ENCODE results near the gene TSC2.
"Not testable (repeated sequence)": the region's sequence is repeated elsewhere in the genome, so short reads cannot be mapped to it uniquely, and the experiment has no call there.

The TSC2 gene

DNA sequence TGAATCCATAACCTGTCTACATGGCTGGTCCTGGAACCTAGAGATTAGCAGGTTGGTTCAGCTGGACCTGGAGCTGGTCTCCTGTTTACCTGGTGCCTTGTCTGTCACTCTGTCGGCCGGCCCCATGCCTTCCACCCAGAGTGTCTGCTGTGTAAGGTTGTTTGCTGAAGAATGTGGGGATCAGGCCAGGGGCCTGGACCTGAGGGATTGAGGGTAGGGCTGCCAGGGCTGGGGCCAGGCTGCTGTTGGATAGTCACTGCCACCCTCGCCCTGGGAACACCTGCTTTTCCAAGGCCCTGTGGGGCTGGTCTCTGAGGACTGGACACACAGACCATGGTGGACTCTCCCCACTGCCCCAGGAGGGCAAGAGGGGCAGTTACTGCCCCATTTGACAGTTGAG lies 19.6 kb upstream of the TSC2 start:
- no peak for DNase-seq (ENCODE audit: low read depth, low spot score)
- H3K4me3 ChIP-seq (ENCODE audit: low read length), result no peak overlapping the region

DNA sequence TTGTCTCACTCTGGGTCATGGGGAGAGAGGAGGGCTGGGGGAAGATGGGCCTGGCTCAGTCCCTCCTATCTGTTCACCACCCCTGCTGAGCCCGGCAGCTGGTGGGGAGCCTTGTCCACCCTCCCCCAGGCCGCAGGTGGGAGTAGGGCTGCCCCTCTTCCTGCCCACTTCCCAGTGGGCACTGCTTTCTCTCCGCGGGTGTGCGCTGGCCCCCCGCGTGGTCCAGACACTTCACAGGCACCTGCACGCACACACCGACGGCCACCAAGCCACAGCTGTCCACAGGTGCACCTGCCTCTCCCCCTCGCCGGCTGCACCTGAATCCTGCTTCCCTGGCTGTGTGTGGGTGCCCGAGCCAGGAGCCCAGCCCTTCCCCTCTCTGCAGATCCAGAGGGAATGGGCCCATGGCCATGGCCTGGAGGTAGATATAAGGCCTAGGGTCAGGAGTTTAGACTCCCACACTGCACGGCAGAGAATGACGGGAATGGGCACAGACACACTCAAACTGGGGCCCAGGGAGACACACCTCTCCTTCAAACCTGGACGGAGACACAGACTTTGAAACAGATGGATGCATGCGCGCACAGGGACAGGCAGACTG lies 19.1 kb upstream of the TSC2 start:
- H3K4me3 ChIP-seq (ENCODE audit: low read length), result no peak overlapping the region
- DNase-seq (ENCODE audit: low read depth, low spot score), result no peak

DNA sequence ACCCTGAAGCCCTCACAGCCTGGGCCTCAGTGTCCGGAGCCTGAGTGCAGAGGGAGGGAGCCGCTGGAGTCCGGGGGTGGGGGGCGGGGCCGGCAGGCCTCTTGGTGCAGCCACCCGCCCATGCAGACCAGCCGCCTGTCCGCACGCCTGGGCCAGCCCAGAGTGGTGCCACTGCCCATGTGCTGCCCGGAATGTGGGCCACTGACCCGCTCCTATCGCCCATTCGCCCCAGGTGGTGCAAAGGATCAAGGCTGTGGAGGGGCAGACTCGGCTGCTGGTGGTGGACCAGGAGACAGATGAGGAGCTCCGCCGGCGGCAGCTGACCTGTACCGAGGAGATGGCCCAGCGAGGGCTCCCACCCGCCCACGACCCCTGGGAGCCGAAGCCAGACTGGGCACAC lies 18.4 kb upstream of the TSC2 start:
- H3K4me3 ChIP-seq (ENCODE audit: low read length), result no peak overlapping the region
- DNase-seq (ENCODE audit: low read depth, low spot score), result no peak

DNA sequence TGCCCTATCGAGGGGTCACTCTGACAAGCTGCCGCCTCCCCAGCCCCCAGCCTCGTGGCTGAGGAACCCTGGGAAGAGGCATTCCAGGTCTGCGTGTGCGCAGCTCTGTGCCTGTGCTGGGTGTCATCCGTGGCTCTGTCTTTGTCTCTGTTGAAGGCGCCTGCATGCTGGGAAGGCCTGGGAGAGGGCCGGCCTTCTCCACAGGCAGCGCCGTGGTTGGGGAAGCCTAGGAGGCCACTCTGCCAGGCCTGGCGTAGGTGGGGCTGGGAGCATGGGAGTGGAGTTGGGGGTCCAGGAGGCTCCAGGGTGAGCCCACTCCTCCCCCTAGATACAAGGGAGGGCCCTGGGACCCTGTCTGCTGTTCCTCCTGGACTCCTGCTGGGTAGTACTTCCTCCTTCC lies 17.7 kb upstream of the TSC2 start:
- H3K4me3 ChIP-seq (ENCODE audit: low read length), result no peak overlapping the region
- DNase-seq (ENCODE audit: low read depth, low spot score), result no peak

DNA sequence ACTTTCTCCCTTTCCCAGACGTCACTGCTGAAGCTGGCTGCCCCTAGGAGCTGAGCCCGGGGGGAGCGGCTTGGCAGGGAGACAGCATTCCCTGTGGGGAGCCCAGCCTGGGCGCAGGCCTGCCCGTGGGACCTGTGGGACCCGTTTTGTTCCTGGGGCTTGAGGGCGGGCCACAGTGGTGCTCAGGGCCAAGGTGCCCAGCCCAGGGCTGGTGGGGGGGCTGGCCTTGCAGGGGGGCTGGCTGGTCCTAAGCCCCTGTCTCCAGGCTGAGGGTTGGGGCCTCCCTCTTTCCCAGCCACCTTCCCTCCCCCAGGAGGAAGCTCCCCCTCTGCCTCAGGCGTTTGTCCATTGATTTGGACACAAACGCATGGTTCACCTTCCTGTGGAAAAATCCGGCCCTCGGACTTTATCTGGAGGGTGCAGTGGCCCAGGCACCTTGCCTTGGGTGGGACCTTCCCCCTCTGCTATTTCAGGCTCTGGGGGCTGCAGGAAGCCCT lies 16.7 kb upstream of the TSC2 start:
- no peak overlapping the region for H3K4me3 ChIP-seq (ENCODE audit: low read length)
- no peak for DNase-seq (ENCODE audit: low read depth, low spot score)

DNA sequence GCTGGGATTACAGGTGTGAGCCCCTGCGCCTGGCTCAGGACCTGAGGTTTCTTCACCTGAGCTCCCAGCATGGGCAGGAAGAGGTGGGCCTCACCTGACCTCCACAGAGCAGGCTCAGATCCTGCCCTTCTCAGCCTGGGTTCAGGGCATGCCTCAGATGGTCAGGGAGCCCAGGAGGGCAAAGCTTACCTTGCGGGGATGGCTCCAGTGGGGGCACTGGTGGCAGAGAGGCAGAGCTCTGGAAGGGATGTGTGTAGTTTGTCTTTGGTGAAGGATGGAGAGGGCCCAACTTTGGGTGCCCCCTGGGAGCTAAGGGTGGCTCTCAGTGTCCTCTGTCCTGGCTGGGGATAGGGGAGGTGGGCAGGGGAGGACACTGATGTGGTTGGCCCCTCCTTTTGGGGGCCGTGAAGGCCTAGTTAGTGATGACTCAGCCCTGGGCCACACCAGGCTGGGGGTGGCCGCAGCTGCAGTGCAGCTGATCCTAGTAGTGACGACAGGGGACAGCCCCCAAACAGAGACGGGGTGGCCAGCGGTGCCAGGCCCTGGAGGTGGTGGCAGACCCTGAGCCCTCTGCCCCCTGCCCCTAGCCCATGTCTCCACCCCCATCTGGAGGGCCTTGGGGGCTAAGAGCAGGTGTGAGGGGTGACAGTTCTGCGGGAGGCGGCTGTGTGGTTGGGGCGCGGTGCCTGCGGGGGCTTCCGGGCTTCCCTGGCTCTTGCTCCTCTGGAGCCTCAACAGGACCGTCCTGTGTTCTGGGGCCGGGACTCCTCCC lies 15.3 kb upstream of the TSC2 start:
- H3K4me3 ChIP-seq (ENCODE audit: low read length), result no peak overlapping the region
- no peak for DNase-seq (ENCODE audit: low read depth, low spot score)

DNA sequence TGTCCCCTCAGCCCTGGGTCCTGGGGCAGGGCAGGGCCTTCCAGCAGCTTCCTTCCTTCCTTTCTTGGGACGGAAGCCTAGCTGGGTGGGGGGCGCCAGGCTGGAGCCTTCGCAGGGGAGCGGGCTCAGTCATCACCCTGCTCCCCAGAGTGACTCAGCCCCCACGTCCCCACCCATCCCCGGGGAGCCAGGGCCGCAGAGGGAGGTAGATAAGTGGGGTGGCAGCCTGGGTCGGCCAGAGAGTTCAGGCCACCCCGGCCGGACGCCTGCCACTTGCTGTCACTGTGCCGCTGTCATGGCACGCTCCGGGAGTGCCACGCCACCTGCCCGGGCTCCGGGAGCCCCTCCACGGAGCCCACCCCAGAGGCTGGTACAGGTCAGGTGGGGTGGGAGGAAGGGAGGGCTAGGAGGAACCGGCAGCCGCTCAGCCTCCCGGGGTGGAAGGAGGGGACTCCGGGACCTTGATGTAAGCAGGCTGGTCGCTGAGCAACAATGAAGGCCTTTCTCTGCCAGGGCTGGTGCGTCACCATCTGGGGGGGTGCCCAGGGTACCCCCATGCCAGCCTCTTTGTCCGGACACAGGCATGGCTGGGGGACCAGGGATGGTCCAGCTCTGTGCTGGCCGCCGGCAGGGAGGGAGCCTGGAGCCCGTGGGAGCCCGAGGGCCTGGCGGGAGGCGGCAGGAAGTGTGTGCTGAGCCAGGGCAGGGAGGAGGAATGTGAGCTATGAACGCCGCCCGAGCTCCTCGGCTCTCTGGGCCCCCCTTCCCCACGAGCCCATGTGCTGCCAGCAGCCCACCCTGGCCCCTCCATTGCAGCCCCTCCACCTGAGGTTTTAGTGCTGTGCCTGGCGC lies 14.5 kb upstream of the TSC2 start:
- no peak for DNase-seq (ENCODE audit: low read depth, low spot score)
- H3K4me3 ChIP-seq (ENCODE audit: low read length), result no peak overlapping the region

DNA sequence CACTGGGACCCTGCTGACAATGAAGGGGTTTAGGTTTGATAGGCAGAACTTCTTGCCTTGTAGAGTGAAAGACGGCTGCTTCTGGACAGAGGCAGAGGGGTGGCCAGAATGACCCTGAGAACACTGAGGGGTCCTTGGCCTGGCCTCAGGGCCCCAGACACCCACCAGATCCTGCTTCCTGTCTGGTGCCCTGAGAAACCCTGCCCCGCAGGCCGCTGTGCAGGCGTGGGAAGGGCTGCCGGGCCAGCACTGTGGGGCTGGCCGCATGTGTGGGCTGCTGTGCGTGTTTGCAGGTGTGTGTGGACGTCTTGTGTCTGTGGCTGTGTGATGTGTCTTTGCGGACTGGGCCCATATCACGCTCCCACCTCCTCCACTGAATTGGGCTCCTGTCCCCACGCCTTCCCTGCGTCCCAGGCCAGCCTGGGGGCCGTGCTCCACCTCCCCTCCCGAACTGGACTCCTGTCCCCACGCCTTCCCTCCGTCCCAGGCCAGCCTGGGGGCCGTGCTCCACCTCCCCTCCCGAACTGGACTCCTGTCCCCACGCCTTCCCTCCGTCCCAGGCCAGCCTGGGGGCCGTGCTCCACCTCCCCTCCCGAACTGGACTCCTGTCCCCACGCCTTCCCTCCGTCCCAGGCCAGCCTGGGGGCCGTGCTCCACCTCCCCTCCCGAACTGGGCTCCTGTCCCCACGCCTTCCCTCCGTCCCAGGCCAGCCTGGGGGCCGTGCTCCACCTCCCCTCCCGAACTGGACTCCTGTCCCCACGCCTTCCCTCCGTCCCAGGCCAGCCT lies 13.7 kb upstream of the TSC2 start:
- not testable (repeated sequence) for DNase-seq (ENCODE audit: low read depth, low spot score); H3K4me3 ChIP-seq (ENCODE audit: low read length)

DNA sequence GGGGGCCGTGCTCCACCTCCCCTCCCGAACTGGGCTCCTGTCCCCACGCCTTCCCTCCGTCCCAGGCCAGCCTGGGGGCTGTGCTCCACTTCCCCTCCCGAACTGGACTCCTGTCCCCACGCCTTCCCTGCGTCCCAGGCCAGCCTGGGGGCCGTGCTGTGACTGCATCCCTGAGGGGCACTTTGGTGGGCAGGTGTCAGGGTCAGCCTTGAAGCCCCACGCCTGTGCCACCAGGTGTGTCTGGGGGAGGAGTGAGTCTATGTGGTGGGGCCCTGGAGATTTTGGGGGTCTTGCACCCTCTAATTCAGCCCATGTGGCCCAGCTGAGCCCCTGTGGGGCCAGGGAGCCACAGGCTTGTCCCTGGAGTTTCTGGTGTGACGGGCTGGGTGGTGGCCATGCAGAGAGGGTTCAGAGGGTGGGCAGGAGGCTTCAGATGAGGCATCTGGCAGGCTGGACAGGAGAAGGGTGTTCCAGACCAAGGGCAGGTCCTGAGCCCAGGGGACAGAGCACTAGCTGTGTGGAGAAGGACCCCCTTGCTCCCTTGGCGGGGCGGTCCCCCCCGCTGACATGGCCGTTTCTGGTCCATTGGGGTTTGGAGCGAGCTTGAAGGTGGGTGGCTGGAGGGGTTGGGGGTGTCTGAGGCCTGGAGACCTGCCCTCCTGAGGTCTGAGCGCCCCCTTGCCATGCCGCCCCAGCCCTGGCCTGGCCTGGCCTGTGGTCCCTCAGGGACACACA lies 12.9 kb upstream of the TSC2 start:
- H3K4me3 ChIP-seq (ENCODE audit: low read length), result no peak overlapping the region
- no peak for DNase-seq (ENCODE audit: low read depth, low spot score)

DNA sequence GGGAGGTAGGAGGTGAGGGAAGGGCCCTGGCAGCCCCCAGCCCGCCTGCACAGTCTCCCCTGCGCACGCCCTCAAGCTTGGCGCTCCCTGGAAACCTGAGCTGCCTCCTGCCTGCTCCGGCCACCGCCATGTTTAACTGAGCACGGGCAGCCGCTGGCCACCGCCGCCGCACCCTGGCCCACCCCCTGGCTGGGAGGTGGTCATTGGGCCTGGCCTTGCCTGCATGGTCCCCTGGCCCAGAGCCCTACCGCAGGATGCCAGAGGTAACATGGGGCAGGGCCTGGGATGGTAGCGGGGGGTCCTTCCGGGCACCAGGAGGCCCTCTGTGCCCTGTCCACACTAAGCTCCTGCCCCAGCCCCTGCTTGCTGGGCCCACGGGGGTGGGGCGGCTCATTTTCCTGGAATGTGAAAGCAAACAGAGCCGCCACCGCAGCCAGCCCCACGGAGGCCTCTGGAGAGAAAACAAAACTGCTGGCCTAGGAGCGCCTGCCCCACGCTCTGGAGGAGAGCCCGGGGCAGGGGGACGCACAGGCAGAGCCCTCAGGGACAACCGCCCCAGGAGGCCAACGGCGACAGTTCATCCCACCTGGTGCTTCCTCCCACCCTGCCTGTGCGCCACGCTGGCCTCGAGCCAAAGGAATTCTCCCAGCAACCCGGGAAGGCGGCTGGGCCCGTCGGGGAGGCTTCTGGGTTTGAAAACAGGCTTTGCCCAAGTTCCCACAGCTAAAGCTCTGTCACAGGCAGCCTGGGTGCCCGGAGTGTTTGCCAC lies 12.2 kb upstream of the TSC2 start:
- DNase-seq (ENCODE audit: low read depth, low spot score), result no peak
- H3K4me3 ChIP-seq (ENCODE audit: low read length), result no peak overlapping the region

DNA sequence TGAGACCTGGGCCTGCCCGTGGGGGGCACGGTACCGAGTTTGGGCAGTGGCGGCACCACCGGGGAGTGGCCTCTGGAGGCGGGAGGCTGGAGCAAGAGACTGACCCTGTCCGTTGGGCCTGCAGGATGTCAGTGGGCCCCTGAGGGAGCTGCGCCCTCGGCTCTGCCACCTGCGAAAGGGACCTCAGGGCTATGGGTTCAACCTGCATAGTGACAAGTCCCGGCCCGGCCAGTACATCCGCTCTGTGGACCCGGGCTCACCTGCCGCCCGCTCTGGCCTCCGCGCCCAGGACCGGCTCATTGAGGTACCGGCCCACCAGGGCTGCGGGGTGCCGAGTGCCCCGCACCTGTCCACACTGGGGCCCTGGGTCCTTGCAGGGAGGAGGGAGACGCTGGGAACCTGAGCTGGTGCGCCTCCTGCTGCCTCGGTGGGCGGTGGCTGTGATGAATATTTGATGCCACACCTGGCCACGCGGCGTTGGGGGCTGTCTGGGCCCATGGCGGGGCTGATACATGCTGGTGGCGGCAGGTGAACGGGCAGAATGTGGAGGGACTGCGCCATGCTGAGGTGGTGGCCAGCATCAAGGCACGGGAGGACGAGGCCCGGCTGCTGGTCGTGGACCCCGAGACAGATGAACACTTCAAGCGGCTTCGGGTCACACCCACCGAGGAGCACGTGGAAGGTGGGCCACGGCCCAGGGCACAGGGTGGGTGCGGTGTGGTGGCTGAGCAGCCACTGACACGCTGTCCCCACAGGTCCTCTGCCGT lies 11.4 kb upstream of the TSC2 start:
- H3K4me3 ChIP-seq (ENCODE audit: low read length), result no peak overlapping the region
- no peak for DNase-seq (ENCODE audit: low read depth, low spot score)

DNA sequence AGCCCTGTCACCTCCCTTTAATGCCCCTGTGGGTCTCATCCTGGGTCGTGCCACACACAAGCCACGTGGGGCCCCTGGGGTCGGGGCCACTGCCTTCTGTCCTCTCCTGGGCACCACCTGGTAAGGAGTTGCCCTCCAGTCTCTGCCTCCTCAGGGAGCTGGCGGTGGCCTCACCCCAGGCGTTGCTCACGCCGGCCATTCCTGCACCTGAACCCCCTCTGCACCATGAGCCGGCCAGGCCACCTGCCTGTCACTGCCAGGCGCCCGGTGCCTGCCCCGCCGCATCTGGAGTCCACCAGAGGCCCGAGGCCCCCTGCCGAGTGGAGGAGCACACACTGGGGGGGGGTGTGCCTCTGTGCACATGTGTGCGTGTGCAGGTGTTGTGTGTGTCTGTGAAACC lies 10.7 kb upstream of the TSC2 start:
- DNase-seq (ENCODE audit: low read depth, low spot score), result no peak
- H3K4me3 ChIP-seq (ENCODE audit: low read length), result no peak overlapping the region

DNA sequence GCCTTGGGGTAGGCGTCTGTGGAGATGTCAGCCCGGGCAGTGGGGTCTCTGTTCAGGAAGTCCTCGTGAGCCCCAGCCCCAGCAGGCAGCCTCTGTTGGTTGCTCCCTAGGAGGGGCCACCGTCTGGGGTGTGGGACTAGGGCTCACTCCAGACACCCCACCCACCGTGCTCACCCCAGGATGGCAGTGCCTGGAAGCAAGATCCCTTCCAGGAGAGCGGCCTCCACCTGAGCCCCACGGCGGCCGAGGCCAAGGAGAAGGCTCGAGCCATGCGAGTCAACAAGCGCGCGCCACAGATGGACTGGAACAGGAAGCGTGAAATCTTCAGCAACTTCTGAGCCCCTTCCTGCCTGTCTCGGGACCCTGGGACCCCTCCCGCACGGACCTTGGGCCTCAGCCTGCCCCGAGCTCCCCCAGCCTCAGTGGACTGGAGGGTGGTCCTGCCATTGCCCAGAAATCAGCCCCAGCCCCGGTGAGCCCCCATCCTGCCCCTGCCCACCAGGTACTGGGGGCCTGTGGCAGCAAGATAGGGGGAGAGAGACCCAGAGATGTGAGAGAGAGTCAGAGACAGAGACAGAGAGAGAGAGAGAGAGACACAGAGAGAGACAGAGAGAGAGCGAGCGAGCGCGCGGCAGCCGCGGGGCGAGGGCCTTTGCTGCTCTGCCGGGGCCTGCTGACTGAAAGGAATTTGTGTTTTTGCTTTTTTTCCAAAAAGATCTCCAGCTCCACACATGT lies 10.0 kb upstream of the TSC2 start:
- no peak for DNase-seq (ENCODE audit: low read depth, low spot score)
- H3K4me3 ChIP-seq (ENCODE audit: low read length), result no peak overlapping the region

DNA sequence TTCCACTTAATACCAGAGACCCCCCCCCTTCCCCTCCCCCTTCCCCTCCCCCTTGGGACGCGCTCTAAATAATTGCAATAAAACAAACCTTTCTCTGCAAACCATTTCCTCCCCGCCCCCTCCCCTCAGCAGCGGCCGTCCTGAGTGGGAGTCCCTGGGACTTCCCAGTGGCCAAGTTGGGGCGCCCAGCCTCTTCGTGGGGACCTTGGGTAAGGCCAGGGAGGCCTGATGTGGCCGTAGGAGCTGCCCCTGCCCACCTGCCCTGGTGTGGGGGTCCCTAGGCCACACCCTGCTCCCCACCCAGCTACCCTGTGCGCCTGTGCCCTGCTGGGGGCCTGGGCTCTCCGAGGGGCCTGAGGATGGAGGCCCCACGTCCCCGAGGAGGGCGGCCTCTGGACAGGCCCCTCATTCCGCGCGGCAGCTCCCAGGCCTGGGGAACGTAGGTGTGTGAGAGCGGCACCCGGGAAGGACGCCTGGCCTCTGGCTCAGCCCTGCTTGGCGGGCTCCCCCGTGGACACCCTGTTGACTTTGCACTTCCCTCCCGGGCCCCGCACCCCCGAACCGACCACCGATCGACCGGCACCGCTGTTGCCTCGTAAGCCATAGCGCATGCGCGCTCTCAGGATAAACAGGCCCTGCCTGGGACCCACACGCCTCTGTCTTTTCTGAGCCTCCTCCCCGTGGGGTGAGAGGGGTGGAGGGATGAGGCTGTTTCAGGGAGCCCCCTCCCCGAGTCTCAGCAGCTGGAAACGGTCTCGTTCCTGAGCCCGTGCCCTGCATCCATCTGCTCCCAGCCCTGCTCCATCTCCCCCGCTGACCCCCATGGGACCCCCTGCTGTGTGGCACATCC lies 9.2 kb upstream of the TSC2 start:
- no peak overlapping the region for H3K4me3 ChIP-seq (ENCODE audit: low read length)
- no peak for DNase-seq (ENCODE audit: low read depth, low spot score)

DNA sequence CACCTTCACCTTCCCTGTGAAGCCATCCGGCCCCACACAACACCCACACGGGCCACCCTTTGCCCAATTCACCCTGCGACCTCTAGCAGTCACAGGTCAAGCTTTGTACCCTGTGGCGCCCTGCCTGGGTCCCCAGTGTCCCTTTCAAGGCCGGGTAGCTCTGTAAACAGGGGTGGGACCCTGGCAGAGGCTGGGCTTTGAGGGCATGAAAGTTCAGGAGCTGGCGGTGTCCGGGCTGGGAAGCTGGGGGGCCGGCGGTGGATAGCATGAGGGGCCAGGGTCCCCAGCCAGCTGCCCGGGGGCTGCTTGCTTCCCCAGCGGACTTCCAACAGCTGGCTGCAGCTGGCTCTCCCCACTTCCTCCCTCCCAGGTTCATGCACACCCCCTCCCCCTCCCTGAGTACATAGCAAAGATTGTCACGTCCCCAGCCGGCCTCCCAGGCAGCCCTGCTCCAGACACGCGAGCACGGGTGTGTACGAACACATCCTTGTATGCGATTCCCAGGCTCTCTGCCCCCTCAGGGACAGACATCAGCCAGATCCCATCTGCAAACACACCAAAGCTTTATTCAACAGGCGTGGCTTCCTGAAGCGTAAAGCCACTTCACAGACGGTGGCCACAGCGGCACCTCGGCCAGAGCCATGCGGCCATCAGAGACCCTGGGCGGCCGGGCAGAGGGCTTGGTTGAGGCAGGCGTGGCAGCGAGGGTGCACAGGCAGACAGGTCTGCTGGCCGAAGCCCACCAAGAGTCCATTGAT lies 8.3 kb upstream of the TSC2 start:
- DNase-seq (ENCODE audit: low read depth, low spot score), result no peak
- H3K4me3 ChIP-seq (ENCODE audit: low read length), result no peak overlapping the region
